Measurements from ENCODE around the gene TTC4.
A peak's percentile ranks its signal among the peaks of the same experiment; 100 is the strongest.

Gene TTC4, protein sequence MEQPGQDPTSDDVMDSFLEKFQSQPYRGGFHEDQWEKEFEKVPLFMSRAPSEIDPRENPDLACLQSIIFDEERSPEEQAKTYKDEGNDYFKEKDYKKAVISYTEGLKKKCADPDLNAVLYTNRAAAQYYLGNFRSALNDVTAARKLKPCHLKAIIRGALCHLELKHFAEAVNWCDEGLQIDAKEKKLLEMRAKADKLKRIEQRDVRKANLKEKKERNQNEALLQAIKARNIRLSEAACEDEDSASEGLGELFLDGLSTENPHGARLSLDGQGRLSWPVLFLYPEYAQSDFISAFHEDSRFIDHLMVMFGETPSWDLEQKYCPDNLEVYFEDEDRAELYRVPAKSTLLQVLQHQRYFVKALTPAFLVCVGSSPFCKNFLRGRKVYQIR

DNA sequence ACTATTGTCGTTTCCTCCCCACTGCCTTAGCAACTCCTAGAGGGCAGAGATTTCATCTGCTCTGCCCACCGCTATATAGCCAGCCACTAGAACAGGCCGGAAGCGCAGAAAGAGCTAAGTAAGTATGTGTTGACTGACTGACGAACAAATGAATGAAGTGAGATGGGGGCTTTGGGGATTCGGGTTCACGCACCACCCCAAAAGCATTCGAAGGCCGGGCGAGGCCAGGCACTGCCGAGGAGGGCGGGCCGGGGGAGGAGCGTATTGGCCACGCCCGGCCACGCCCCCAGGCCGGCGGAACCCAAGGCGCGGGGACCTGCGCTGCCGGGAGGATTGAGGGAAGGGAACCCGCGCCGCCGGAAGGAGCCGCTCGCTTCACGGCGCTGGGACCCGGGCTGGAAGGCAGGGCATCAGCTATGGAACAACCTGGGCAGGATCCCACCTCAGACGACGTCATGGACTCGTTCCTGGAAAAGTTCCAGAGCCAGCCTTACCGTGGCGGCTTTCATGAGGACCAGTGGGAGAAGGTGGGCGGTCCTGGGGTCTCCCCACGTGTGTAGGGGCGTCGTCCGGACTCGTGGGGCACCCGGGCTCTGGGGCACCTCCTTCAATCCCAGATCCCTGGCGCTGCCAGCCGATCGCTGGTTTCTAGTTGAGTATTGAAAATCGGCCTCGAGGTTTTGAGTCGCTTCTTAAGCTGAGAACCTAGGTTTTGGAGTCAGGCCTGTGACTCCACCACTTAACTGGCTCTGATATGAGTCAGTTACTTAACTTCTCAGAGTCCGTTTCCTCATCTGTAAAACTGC, at the start of gene TTC4:
Gene TTC4 (plus strand): TSS at position 369 of the 806 bp plus-strand sequence. CDS start 48 bp downstream, at position 417.
- DNase-seq: peak; percentile 44 to 72

DNA sequence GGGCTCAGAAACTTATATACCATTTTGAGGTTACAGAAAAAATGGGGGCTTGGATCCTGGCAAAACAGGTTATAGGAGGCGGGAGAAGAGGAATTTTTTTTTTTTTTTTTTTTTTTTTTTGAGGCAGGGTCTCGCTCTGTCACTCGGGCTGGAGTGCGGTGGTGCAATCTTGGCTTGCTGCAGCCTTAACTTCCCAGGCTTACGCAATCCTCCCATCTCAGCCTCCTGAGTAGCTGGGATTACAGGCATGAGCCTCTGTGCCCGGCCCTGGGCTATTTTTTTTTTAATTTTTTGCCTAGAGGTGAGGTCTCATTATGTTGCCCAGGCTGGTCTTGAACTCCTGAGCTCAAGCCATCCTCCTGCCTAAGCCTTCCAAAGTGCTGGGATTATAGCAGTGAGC, 49.3 kb upstream of the TTC4 start:
- DNase-seq: no peak

DNA sequence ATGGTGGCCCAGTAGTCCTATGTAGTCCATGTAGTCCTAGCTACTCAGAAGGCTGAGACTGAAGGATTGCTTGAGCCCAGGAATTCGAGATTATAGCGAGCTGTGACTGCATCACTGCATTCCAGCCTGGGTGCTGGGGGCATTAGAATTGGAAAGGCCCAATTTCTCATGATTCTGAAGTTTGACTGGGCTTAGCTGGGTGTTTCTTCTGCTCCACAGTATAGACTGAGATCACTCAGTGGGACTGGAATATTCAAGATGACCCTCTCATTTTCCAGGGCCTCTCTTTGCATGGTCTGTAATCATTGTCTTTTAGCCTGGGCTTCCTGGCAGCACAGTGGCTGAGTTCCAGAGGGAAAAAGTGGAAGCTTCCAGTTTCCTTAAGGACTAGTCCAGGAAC, 47.9 kb upstream of the TTC4 start:
- no peak for DNase-seq

DNA sequence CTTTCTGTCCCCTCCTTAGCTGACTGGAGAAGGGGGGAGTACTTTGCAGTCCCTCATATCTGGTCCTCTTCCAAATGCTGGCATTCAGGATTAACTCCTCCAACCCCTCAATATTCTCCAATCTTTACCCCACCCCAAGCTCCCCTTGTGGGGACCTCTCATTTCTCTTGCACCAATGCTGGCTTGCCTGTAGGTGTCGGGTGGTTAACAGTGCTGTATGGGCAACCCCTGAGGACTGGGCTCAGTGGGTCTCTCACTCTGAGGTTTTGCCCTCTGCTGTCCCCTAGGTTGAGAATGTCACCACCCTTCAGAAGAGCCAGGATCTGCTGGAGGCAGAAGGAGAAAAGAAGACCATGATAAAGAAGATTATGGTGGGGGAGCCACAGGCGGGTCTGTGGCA, 47.1 kb upstream of the TTC4 start:
- no peak for DNase-seq

DNA sequence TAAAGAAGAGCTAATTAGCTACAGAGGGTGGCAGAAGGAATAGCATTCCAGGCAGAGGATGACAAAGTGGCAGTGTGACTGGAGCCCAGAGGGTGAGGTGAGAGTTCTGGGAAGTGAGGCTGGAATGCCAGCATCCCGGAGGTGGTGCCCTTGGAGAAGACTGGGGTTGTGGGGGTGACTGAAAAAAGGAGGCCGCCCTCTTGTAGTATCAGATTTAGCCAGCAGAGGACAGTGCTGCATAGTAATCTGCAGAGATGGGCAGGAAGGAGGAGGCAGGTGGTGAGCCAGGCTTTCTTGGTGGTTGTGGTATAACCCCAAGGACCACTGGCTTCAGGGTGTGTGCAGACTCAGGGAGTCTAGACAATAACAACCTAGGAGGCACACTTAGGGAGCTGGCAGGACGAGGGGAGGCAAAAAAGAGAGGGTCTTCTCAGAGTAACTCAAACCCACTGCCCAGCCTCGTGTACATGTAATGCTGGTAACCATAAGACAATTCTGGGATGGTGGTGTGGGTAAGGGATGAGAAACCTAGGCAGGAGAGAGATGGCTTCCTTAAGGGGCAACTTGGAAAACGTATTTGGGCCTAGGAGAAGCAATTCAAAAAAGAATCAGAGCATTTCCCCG, 43.6 kb upstream of the TTC4 start:
- peak in 1 of 2 donors; percentile 60 for DNase-seq

DNA sequence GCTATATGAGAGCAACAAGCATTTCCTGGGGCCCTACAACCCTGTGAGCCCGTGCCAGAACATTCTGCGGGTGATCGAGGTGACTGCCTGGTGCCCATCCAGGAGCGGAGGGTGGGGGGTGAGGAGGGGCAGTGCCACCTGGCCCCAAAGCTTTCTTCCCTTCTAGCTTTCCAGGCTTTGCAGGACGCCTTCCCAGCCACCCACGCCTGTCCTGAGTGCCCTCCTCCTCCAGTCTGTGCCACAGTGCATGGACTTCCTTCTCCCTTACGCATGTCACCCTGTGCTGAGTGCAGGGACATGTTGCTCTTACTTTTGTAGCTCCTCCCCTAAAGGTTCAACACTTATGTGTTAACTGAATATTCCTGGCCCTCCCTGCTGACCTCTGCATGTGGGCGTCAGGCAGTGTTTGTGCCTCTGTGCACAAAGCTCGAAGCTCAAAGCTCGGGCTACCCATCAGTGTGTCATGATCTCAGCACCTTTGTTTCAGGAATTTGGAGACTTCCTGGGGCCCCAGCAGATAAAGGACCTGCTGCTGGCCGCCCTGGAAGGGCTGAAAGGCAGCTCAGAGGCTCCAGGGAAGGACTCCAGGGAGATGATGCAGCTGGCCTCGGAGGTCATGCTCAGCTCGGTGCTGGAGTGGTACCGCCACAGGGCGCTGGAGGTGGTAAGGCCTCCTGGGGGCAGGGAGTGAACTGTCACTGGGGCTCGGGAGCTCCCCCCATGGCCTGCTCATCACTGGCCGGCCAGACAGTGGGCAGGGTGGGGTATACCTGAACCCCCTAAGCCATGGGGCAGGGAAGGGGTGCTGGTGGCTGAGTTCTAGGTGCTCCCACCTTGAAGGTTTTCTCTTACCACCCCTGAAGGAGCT, 36.7 kb upstream of the TTC4 start:
- DNase-seq: no peak

DNA sequence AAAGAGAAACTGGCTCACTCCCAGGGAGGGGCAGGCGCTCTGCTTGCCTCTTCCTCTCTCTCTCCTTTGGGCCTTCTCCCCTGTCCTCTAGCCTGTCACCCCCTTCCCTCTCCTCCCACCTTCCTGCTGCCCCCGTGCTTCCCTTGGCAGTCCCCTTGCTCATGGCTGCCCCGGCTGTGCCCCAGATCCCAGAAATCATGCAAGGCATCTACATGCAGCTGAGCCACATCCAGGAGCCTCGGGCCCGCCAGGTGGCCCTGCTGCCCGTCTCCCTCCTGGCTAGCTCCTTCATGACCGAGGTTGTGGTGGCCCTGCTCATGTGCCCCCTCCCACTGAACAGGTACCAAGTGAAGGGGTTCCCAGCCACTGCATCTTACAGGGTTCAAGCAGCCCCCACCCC, 36.0 kb upstream of the TTC4 start:
- DNase-seq: no peak

DNA sequence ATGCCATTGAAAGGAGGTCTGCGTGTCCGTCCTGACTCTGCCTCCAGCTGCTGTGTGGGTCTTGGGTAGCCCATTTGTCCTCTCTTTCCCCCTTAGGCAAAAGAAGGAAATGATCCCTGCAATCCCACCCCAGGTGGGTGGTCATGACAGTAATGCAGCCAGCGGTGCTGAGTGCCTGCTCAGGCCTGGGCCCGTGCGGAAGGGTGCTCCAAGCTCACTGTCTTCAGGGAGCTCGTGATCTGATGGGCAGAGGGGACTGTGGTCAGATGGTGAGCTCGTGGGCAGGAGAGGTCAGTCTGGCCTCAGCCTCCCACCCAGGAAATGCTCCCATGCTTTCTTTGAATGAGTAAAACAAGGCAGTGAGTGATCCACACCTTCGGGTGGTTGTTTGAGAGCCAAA, 35.3 kb upstream of the TTC4 start:
- no peak for DNase-seq

DNA sequence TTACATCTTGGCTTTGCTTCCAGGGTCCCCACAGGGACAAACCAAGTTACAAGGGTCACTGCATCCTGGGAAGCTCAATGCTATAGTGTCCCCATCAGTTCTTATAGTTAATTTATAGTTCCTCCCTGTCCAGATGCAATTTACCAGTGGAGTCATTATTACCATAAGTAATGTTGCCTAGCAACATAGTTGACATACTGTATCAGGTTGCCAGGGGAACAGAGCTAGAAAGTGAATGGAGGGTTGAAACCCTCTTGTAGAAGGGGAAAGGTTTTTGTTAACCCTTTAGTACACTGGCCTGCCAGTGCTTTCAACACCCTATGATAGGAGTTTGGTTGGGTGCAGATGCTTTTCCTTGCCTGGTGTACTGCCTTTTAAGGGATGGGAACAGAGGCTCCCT, 34.3 kb upstream of the TTC4 start:
- DNase-seq: no peak

DNA sequence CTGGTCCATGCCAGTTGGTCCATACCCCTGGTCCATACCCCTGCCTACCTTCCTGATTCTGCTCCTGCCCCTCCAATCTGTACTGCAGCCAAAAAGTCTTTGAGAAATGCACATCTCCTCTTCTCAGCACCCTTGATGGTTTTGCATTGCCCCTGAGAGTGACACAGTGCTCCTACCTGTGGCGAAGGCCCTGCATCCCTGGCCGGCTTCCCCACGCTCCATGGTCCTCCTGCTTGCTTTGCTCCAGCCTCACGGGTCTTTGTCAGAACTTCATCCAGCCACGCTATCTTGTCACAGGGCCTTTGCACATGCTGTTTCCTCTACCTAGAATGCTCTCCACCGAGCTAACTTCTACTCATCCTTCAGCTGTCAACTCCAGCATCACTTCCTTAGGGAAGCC, 32.2 kb upstream of the TTC4 start:
- no peak for DNase-seq

DNA sequence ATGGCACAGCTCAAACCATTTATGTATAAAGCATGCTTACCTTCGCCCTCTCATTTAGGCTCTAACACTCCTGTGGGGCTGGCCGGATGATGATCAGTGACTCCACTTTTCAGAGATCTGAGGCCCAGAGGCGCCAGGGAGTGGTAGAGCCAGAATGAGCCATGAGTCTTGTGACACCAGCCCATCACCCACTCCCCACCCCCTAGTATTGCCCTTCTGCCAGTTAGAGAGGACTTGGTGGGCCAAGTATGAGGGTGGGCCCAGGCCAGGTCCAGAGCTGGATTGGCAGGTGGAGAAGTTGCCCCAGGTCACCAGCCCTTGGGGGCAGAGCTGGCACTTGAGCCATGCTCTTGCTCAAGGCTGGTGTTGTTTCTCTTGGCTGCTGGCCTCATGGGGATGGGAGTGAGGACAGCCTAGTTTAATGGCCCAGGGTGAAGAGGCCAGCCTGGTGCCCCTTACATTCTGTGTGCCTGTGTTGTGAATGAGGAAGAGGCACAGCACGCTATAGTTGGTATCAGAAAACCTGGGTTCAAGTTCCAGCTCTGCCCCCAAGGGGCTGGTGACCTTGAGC, 30.2 kb upstream of the TTC4 start:
- no peak for DNase-seq

DNA sequence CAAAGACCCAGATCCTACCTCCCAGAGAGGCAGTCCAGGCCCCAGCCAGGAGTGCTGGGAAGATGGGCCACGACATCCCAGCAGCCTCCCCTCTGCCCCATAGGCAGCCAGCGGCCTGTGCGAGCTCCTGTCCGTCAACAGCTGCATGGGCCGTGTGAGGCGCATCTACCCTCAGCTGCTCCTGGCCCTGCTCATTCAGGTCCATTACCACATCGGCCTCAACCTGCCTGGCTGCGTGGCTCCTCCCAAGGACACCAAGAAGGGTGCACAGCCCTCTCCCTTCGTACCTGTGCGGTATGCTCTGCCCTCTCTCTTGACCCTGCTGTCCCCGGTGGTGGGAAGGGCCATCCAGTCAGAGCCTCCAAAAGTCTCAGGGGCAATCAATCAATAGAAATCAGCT, 29.5 kb upstream of the TTC4 start:
- DNase-seq: no peak

DNA sequence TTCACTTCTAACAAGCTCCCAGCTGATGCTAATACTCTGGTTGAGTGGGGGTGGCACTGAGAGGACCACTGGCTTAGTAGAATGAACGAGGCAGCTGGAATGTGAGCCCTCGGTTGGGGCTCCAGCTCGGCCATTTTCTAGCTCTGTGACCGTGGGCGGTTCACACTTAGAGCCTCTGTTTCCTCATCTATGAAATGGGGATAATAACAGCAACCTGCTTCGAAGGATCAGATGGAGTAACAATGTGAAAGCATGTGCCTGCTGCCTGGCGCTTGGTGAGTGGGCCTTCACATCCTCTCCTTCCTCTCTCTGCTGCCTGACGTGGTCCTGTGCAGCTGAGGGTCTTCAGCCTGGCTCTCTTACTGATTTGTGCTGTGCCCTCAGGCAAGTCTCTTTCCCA, 20.9 kb upstream of the TTC4 start:
- no peak for DNase-seq

DNA sequence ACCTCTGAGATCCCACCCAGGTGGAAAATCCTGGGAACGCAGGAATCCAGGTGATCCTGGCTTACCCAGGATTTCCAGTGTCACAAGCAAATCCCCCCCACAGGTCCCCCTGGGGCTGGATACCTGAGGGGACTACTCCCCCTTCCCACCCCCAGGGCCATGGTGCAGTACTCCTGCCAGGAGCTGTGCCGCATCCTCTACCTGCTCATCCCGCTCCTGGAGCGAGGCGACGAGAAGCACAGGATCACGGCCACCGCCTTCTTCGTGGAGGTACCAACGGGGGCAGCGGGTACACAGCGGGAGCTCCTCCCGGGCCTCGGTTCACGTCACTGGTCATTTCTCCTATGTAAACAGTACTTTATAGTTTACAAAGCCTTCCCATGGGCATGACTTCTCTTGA, 20.4 kb upstream of the TTC4 start:
- no peak for DNase-seq

DNA sequence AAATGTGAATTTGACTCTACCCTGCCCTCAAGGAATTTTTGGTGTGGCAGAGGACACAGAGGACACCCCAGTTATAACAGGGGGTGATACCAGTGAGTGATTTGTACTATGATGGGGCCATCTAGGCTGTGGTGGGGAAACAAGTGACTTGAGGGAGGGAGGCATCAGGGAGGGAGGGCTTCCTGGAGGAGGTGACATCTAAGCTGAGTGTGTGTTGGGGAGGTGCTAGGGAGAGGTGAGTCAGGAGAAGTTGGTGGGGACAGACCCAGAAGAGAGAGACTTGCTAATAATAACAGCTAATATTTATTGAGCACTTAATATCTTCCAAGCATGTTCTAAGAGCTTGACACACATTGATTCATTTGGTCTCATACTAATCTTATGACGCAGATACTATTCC, 19.9 kb upstream of the TTC4 start:
- DNase-seq: no peak

DNA sequence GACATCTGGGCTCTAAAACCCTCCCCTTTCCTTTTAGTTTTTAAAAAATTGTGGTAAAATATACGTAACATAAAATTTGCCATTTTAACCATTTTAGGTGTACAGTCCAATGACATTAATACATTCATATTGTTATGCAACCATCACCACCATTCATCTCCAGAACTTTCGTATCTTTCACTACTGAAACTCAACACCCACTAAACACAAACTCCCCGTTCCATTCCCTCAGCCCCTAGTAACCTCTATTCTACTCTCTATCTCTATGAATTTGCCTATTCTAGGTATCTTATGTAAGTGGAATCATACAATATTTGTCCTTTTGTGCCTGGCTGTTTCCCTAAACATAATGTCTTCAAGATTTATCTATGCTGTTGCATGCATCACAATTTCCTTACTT, 19.4 kb upstream of the TTC4 start:
- no peak for DNase-seq

DNA sequence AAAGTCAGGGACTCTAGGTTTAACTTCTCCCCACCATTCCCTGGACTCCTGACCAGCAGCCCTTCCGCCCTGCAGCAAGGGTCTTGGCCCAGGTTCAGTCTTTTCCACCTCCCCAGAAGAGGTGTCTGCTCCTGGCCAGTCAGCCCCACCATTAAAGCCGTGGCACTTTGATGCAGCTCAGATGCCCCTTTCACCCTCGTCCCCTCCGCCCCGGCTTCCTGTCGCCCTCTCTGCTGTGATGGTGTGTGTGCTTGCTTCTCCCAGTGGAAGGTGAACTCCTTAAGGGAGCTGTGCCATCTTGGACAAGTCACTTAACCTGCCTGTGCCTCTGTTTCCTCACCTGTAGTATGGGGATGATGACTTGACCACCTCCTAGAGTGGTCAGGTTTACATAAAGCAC, 17.8 kb upstream of the TTC4 start:
- DNase-seq: no peak

DNA sequence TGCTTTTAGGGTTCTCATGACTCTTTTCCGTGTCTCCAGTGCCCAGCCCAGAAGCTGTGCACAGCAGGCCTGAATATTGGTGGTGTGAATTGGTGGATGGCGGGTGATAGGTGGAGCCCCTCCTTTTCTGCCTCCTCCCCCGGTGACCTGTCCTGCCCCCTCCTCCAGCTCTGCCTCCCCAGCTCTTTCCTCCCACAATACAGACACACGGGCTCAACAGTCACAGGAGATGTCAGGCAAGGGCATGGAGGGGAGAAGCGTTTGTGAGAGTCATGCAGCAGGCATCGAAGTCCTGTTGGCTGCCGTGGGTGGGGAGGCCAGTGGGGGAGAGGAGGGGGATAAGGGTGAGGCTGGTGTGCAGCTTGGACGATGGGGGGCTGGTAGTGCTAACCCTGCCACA, 17.3 kb upstream of the TTC4 start:
- no peak for DNase-seq

DNA sequence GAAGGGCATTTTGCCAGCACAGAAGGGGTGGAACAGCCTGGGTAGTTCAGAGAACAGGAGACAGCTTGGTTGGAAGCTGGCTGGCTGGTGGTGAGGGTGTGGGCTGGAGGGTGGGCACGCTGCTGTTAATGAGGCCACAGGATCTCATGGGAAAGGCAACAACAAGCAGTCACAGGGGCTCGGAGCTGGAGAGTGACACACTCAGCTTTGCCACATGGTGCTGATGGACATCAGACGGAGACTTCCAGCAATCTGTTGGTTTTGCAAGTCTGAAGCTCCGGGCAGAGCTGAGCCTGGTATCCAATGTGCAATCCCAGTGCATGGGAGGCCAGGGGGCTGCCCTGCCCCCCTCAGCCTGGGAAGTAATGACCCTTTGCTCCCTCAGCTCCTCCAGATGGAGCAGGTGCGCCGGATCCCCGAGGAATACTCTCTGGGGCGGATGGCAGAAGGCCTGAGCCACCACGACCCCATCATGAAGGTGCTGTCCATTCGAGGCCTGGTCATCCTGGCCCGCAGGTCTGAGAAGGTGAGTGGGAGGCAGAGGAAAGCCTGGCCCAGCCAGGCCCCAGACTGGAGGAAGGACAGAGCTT, 15.6 kb upstream of the TTC4 start:
- DNase-seq: no peak

DNA sequence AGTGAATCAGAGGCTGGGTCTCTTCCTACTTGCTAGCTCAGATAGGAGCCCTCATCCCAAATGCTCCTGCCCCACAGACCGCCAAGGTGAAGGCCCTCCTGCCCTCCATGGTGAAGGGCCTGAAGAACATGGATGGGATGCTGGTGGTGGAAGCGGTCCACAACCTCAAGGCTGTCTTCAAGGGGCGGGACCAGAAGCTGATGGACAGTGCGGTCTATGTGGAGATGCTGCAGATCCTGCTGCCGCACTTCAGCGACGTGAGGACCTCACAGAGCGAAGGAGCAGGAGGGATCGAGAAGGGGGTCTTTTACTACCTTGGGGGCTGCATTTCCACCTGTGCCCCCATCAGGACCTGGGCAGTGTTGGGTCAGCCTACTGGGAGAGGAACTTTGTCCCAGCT, 14.6 kb upstream of the TTC4 start:
- DNase-seq: no peak

DNA sequence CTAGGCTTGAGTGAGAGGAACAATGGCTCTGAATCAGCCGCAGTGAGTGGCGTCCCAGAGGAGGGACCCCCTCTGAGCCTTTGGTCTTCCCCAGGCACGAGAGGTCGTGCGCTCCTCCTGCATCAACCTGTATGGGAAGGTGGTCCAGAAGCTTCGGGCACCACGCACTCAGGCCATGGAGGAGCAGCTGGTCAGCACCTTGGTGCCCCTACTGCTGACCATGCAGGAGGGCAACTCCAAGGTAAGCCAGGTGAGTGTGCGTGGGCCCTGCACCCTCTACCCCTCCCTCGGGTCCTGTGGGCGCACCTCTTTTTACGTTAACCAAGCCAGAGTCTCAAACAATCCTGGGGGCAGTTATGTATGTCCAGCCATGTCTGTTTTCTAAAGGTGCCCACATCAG, 13.7 kb upstream of the TTC4 start:
- DNase-seq: no peak

DNA sequence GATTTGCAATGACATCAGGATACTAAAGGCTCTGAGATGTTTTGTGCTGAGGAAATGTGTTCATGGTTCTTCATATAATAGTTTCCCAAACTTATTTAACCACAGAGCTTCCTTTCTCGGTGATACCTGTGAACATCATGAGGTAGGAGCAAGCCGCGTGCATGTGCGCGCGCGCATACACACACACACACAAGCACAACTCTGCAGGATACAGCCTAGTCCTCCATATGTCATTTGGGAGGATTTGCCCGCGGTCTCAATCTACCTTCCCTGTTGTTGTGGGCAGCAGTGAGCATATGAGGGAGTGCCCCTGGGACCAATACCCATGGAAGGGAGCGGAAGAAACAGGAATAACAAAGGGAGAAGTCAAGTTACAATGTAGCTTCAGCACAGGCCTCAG, 12.2 kb upstream of the TTC4 start:
- no peak for DNase-seq
